Measurements from ENCODE around the gene TLR8.

DNA sequence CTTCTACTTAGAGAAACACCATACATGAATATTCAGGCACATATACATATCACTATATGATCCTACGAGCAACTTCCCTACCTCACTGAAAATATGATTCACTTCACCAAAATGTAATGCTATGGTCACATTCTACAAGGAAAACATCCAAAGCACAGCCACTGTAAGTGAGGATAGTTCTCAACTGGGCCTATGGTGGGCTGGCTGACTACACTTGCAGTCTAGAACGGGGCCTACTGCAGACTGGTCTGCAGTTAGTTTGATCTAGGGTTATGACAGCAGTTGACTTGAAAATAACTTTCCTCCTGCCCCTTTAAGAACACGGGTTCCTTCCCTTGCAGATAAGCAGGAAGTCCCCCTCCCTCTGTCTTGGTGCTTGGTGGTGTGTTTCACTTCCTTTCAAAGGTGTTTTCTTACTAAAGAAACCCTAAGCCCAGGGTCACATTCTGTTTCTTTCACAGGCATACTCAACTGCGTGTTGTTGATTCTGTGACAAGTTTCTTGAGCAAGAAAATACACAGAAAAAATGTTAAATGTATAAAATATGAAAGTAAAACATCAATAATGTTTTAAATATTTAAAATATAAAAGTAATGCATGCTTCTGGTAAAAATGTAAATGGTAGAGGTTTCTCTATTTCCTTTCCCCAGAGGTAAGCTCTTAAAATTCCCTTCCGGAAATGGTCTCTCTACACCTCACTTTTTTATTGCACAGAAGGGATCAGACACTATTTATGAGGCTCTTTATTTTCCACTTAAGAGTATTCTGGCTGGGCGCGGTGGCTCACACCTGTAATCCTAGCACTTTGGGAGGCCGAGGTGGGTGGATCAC lies 50.5 kb downstream of the TLR8 start:
- TF ChIP-seq, protein P1, sequence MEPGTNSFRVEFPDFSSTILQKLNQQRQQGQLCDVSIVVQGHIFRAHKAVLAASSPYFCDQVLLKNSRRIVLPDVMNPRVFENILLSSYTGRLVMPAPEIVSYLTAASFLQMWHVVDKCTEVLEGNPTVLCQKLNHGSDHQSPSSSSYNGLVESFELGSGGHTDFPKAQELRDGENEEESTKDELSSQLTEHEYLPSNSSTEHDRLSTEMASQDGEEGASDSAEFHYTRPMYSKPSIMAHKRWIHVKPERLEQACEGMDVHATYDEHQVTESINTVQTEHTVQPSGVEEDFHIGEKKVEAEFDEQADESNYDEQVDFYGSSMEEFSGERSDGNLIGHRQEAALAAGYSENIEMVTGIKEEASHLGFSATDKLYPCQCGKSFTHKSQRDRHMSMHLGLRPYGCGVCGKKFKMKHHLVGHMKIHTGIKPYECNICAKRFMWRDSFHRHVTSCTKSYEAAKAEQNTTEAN (CRISPR knock-in tag; IDR thresholded peaks at IDR 0.05) = no peak
- TF ChIP-seq, protein P2, sequence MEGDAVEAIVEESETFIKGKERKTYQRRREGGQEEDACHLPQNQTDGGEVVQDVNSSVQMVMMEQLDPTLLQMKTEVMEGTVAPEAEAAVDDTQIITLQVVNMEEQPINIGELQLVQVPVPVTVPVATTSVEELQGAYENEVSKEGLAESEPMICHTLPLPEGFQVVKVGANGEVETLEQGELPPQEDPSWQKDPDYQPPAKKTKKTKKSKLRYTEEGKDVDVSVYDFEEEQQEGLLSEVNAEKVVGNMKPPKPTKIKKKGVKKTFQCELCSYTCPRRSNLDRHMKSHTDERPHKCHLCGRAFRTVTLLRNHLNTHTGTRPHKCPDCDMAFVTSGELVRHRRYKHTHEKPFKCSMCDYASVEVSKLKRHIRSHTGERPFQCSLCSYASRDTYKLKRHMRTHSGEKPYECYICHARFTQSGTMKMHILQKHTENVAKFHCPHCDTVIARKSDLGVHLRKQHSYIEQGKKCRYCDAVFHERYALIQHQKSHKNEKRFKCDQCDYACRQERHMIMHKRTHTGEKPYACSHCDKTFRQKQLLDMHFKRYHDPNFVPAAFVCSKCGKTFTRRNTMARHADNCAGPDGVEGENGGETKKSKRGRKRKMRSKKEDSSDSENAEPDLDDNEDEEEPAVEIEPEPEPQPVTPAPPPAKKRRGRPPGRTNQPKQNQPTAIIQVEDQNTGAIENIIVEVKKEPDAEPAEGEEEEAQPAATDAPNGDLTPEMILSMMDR (IDR thresholded peaks at IDR 0.05) = no peak
- TF ChIP-seq JUN (CRISPR knock-in tag; IDR thresholded peaks at IDR 0.05) (no peak), ZNF317 (CRISPR knock-in tag; IDR thresholded peaks at IDR 0.05; ENCODE audit: borderline replicate concordance, low read depth) (no peak), TP53 (CRISPR knock-in tag; IDR thresholded peaks at IDR 0.05) (no peak), TEAD4 (CRISPR knock-in tag; IDR thresholded peaks at IDR 0.05) (no peak), NR3C1 (CRISPR knock-in tag; conservative IDR thresholded peaks at IDR 0.05; ENCODE audit: low read depth) (no peak)
- TF ChIP-seq, protein P3, sequence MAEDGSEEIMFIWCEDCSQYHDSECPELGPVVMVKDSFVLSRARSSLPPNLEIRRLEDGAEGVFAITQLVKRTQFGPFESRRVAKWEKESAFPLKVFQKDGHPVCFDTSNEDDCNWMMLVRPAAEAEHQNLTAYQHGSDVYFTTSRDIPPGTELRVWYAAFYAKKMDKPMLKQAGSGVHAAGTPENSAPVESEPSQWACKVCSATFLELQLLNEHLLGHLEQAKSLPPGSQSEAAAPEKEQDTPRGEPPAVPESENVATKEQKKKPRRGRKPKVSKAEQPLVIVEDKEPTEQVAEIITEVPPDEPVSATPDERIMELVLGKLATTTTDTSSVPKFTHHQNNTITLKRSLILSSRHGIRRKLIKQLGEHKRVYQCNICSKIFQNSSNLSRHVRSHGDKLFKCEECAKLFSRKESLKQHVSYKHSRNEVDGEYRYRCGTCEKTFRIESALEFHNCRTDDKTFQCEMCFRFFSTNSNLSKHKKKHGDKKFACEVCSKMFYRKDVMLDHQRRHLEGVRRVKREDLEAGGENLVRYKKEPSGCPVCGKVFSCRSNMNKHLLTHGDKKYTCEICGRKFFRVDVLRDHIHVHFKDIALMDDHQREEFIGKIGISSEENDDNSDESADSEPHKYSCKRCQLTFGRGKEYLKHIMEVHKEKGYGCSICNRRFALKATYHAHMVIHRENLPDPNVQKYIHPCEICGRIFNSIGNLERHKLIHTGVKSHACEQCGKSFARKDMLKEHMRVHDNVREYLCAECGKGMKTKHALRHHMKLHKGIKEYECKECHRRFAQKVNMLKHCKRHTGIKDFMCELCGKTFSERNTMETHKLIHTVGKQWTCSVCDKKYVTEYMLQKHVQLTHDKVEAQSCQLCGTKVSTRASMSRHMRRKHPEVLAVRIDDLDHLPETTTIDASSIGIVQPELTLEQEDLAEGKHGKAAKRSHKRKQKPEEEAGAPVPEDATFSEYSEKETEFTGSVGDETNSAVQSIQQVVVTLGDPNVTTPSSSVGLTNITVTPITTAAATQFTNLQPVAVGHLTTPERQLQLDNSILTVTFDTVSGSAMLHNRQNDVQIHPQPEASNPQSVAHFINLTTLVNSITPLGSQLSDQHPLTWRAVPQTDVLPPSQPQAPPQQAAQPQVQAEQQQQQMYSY (CRISPR knock-in tag; IDR thresholded peaks at IDR 0.05) = no peak
- TF ChIP-seq, protein P4, sequence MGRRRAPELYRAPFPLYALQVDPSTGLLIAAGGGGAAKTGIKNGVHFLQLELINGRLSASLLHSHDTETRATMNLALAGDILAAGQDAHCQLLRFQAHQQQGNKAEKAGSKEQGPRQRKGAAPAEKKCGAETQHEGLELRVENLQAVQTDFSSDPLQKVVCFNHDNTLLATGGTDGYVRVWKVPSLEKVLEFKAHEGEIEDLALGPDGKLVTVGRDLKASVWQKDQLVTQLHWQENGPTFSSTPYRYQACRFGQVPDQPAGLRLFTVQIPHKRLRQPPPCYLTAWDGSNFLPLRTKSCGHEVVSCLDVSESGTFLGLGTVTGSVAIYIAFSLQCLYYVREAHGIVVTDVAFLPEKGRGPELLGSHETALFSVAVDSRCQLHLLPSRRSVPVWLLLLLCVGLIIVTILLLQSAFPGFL (CRISPR knock-in tag; IDR thresholded peaks at IDR 0.05; ENCODE audit: borderline replicate concordance) = no peak
- TF ChIP-seq, protein P5, sequence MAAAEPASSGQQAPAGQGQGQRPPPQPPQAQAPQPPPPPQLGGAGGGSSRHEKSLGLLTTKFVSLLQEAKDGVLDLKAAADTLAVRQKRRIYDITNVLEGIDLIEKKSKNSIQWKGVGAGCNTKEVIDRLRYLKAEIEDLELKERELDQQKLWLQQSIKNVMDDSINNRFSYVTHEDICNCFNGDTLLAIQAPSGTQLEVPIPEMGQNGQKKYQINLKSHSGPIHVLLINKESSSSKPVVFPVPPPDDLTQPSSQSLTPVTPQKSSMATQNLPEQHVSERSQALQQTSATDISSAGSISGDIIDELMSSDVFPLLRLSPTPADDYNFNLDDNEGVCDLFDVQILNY (CRISPR knock-in tag; IDR thresholded peaks at IDR 0.05) = no peak
- TF ChIP-seq, protein P6, sequence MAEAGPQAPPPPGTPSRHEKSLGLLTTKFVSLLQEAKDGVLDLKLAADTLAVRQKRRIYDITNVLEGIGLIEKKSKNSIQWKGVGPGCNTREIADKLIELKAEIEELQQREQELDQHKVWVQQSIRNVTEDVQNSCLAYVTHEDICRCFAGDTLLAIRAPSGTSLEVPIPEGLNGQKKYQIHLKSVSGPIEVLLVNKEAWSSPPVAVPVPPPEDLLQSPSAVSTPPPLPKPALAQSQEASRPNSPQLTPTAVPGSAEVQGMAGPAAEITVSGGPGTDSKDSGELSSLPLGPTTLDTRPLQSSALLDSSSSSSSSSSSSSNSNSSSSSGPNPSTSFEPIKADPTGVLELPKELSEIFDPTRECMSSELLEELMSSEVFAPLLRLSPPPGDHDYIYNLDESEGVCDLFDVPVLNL (CRISPR knock-in tag; IDR thresholded peaks at IDR 0.05; ENCODE audit: borderline replicate concordance, low read depth) = no peak
- TF ChIP-seq, protein P7, sequence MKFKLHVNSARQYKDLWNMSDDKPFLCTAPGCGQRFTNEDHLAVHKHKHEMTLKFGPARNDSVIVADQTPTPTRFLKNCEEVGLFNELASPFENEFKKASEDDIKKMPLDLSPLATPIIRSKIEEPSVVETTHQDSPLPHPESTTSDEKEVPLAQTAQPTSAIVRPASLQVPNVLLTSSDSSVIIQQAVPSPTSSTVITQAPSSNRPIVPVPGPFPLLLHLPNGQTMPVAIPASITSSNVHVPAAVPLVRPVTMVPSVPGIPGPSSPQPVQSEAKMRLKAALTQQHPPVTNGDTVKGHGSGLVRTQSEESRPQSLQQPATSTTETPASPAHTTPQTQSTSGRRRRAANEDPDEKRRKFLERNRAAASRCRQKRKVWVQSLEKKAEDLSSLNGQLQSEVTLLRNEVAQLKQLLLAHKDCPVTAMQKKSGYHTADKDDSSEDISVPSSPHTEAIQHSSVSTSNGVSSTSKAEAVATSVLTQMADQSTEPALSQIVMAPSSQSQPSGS (CRISPR knock-in tag; IDR thresholded peaks at IDR 0.05; ENCODE audit: borderline replicate concordance, low read depth) = no peak
- TF ChIP-seq, protein P8, sequence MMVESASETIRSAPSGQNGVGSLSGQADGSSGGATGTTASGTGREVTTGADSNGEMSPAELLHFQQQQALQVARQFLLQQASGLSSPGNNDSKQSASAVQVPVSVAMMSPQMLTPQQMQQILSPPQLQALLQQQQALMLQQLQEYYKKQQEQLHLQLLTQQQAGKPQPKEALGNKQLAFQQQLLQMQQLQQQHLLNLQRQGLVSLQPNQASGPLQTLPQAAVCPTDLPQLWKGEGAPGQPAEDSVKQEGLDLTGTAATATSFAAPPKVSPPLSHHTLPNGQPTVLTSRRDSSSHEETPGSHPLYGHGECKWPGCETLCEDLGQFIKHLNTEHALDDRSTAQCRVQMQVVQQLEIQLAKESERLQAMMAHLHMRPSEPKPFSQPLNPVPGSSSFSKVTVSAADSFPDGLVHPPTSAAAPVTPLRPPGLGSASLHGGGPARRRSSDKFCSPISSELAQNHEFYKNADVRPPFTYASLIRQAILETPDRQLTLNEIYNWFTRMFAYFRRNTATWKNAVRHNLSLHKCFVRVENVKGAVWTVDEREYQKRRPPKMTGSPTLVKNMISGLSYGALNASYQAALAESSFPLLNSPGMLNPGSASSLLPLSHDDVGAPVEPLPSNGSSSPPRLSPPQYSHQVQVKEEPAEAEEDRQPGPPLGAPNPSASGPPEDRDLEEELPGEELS (CRISPR knock-in tag; IDR thresholded peaks at IDR 0.05) = no peak
- TF ChIP-seq, protein P9, sequence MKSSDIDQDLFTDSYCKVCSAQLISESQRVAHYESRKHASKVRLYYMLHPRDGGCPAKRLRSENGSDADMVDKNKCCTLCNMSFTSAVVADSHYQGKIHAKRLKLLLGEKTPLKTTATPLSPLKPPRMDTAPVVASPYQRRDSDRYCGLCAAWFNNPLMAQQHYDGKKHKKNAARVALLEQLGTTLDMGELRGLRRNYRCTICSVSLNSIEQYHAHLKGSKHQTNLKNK (CRISPR knock-in tag; IDR thresholded peaks at IDR 0.05) = no peak

Data from WTC11 (cell line).